Caco-2 (cell line): ENCODE results near the gene NCF4. TPM values are rescaled to one million over a fixed set of nuclear protein-coding genes. Genes with fewer than 3 reads are reported as not detected.

Experiments used
- BruUV-seq: library from RNA; stranded (reverse); fragments of 400-500 nt; replicated peaks from 2 replicates; lab custom pipeline; 2021; lab: Mats Ljungman, UMichigan
- CTCF ChIA-PET: fragments of 300-600 bp; sonication (Branson Sonifier 250); formaldehyde crosslinking; loops from one replicate; lab custom pipeline; 2022; ENCODE audit warnings: antibody characterized with exemption; lab: Charles Lee
- POLR2A ChIA-PET: fragments of 300-600 bp; sonication (Branson Sonifier 250); formaldehyde crosslinking; loops from one replicate; lab custom pipeline; 2022; ENCODE audit warnings: antibody characterized with exemption; lab: Charles Lee
- DNase-seq, 2 experiments: peaks; one replicate each; pipeline versions ENCODE4 v3.0.0 to v3.0.0-alpha.2; 2020 to 2022
- H3K27me3 ChIP-seq: replicated peaks from 2 replicates; pipeline ENCODE4 v1.6.0; 2011; ENCODE audit warnings: low read length; ENCODE audit not compliant: control insufficient read depth, insufficient read depth
- H3K36me3 ChIP-seq: 2 replicates; pipeline ENCODE4 v1.5.1; 2011; ENCODE audit warnings: low read length; ENCODE audit not compliant: control insufficient read depth, insufficient read depth
- H3K4me1 ChIP-seq: fragments of 250-450 bp; sonication (Bioruptor Pico); 2 replicates; pipeline ENCODE4 v1.5.1; 2020; ENCODE audit warnings: mild to moderate bottlenecking
- H3K4me3 ChIP-seq: 2 replicates; pipeline ENCODE4 v1.5.1; 2011; ENCODE audit warnings: low read depth, mild to moderate bottlenecking, control low read depth, low read length
- H3K9me3 ChIP-seq: fragments of 250-450 bp; sonication (Bioruptor Pico); 2 replicates; pipeline ENCODE4 v1.5.1; 2020; ENCODE audit warnings: mild to moderate bottlenecking, moderate library complexity
- H3K27ac Mint-ChIP-seq: one replicate; pipeline ENCODE4 v1.8.0; 2022; ENCODE audit warnings: mixed read lengths; ENCODE audit not compliant: unreplicated experiment
- H3K27me3 Mint-ChIP-seq: one replicate; pipeline ENCODE4 v1.8.0; 2022; ENCODE audit warnings: mixed read lengths; ENCODE audit not compliant: insufficient read depth, unreplicated experiment
- H3K36me3 Mint-ChIP-seq: one replicate; pipeline ENCODE4 v1.8.0; 2022; ENCODE audit warnings: mild to moderate bottlenecking, mixed read lengths; ENCODE audit not compliant: insufficient read depth, unreplicated experiment
- H3K4me1 Mint-ChIP-seq: one replicate; pipeline ENCODE4 v1.8.0; 2022; ENCODE audit warnings: low read depth, mixed read lengths; ENCODE audit not compliant: unreplicated experiment
- H3K4me3 Mint-ChIP-seq: one replicate; pipeline ENCODE4 v1.8.0; 2022; ENCODE audit warnings: mild to moderate bottlenecking, moderate library complexity, mixed read lengths; ENCODE audit not compliant: unreplicated experiment
- H3K9me3 Mint-ChIP-seq: one replicate; pipeline ENCODE4 v1.8.0; 2022; ENCODE audit warnings: mixed read lengths; ENCODE audit not compliant: unreplicated experiment
- intact Hi-C: fragments of 100-400 bp; cut with micrococcal nuclease; formaldehyde crosslinking; loops from one replicate; pipeline ENCODE4 v1.10.0; 2022; ENCODE audit not compliant: unreplicated experiment
- total RNA-seq: library from RNA; stranded (reverse); gene quantifications from 2 replicates; pipeline ENCODE4 v1.2.3, GENCODE V29; 2022
- TF ChIP-seq, protein P1 (sequence below), 2 experiments: fragments of 200-600 bp in 1 of 2; IDR thresholded peaks; 1 replicate in 1 of 2; 2 replicates in 1 of 2; pipeline versions ENCODE4 v1.5.1 to v1.8.0; 2011 to 2022; ENCODE audit warnings: antibody characterized with exemption in 1 of 2, control low read depth in 1 of 2, inconsistent platforms in 1 of 2, low read depth in 1 of 2, low read length in 1 of 2, mild to moderate bottlenecking in 1 of 2, moderate library complexity in 1 of 2; ENCODE audit not compliant: insufficient read depth in 1 of 2, severe bottlenecking in 1 of 2, unreplicated experiment in 1 of 2

The NCF4 gene
- total RNA-seq, 1 experiment from 2014 or later, result not detected

GRCh38 chr22:36904260-36904880, 43.6 kb downstream of the NCF4 start:
- Histone ChIP-seq H3K4me1 (no peaks in the 10 kb centered on the region), H3K9me3 (no peaks in the 10 kb centered on the region), H3K27me3 (no peaks in the 10 kb centered on the region), H3K4me3 (no peak overlapping the region), H3K36me3 (no peaks in the 10 kb centered on the region)
- Mint-ChIP-seq H3K36me3 (no peaks in the 10 kb centered on the region), H3K9me3 (no peaks in the 10 kb centered on the region), H3K27me3 (peaks cover 11% of the 10 kb centered on the region), H3K27ac (no peak overlapping the region), H3K4me3 (no peak overlapping the region), H3K4me1 (no peaks in the 10 kb centered on the region)
- TF ChIP-seq, protein P1, sequence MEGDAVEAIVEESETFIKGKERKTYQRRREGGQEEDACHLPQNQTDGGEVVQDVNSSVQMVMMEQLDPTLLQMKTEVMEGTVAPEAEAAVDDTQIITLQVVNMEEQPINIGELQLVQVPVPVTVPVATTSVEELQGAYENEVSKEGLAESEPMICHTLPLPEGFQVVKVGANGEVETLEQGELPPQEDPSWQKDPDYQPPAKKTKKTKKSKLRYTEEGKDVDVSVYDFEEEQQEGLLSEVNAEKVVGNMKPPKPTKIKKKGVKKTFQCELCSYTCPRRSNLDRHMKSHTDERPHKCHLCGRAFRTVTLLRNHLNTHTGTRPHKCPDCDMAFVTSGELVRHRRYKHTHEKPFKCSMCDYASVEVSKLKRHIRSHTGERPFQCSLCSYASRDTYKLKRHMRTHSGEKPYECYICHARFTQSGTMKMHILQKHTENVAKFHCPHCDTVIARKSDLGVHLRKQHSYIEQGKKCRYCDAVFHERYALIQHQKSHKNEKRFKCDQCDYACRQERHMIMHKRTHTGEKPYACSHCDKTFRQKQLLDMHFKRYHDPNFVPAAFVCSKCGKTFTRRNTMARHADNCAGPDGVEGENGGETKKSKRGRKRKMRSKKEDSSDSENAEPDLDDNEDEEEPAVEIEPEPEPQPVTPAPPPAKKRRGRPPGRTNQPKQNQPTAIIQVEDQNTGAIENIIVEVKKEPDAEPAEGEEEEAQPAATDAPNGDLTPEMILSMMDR (IDR thresholded peaks at IDR 0.05; ENCODE audit: insufficient read depth in 1 of 2, low read depth in 1 of 2, low read length in 1 of 2, severe bottlenecking in 1 of 2, unreplicated experiment in 1 of 2), result no peak
- DNase-seq, result no peak
- intact Hi-C loops, result no loop called here
- BruUV-seq, result no TSS peak
- ChIA-PET CTCF (no interaction called here), POLR2A (no interaction called here)

- no peak overlapping the region for H3K27ac Mint-ChIP-seq
- no peaks in the 10 kb centered on the region for H3K27me3 ChIP-seq
- ChIA-PET CTCF (no interaction called here), POLR2A (interaction anchor here (0.6 kb wide), 1 partner anchor 85 kb away, joined by 4 read pairs; no protein-coding TSS in a partner anchor)
- H3K4me3 ChIP-seq, result no peak overlapping the region
- H3K27me3 Mint-ChIP-seq, result peaks cover 13% of the 10 kb centered on the region
- BruUV-seq, result no TSS peak
- TF ChIP-seq, protein P1 (IDR thresholded peaks at IDR 0.05; ENCODE audit: insufficient read depth in 1 of 2, low read depth in 1 of 2, low read length in 1 of 2, severe bottlenecking in 1 of 2, unreplicated experiment in 1 of 2), result no peak
- H3K36me3 Mint-ChIP-seq, result peaks cover 5% of the 10 kb centered on the region
- no peak overlapping the region for H3K4me3 Mint-ChIP-seq
- DNase-seq, result no peak
- no peaks in the 10 kb centered on the region for H3K4me1 ChIP-seq
- H3K9me3 ChIP-seq, result no peaks in the 10 kb centered on the region
- no peaks in the 10 kb centered on the region for H3K9me3 Mint-ChIP-seq
- H3K4me1 Mint-ChIP-seq, result no peaks in the 10 kb centered on the region
- no peaks in the 10 kb centered on the region for H3K36me3 ChIP-seq
- intact Hi-C loops, result no loop called here
These were observed 46.7 kb downstream of the NCF4 start for GRCh38 chr22:36907253-36908195.

DNA sequence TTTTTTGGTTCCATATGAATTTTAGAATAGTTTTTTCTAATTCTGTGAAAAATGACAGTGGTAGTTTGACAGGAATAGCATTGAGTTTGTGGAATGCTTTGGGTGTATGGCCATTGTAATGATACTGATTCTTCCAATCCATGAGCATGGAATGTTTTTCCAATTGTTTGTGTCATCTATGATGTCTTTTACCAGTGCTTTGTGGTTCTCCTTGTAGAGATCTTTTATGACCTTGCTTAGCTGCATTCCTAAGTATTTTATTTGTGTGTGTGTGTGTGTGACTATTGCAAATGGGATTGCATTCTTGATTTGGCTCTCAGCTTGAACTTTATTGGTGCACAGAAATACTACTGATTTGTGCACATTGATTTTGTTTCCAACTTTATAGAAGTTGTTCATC, 49.7 kb downstream of the NCF4 start:
- intact Hi-C loops, result no loop called here
- H3K9me3 ChIP-seq, result no peaks in the 10 kb centered on the region
- Mint-ChIP-seq H3K36me3 (peaks cover 5% of the 10 kb centered on the region), H3K27me3 (peaks cover 12% of the 10 kb centered on the region), H3K4me1 (no peaks in the 10 kb centered on the region), H3K9me3 (no peaks in the 10 kb centered on the region), H3K27ac (no peak overlapping the region), H3K4me3 (no peak overlapping the region)
- TF ChIP-seq, protein P1 (IDR thresholded peaks at IDR 0.05; ENCODE audit: insufficient read depth in 1 of 2, low read depth in 1 of 2, low read length in 1 of 2, severe bottlenecking in 1 of 2, unreplicated experiment in 1 of 2), result no peak
- DNase-seq, result no peak
- H3K4me1 ChIP-seq, result no peaks in the 10 kb centered on the region
- H3K36me3 ChIP-seq, result no peaks in the 10 kb centered on the region
- POLR2A ChIA-PET, result no interaction called here
- no TSS peak for BruUV-seq
- no peak overlapping the region for H3K4me3 ChIP-seq
- CTCF ChIA-PET, result no interaction called here
- H3K27me3 ChIP-seq, result no peaks in the 10 kb centered on the region
